B cell (primary cell): Measurements from ENCODE around the gene ARHGAP15. TPM values are rescaled to one million over a fixed set of nuclear protein-coding genes. Genes with fewer than 3 reads are reported as not detected.

Source experiments
- ATAC-seq: fragments of 200-7000 bp; cut with Tn5 transposase; one replicate; pipeline ENCODE4 v1.10.0; 2021; ENCODE audit warnings: low read depth, mild to moderate bottlenecking, moderate number of reproducible peaks, moderate library complexity
- CTCF ChIA-PET: fragments of 350-600 bp; sonication (Branson Sonifier 250); formaldehyde crosslinking; loops from one replicate; lab custom pipeline; 2021; ENCODE audit warnings: antibody characterized with exemption, inconsistent platforms; lab: Charles Lee
- POLR2A ChIA-PET: fragments of 350-600 bp; sonication (Branson Sonifier 250); formaldehyde crosslinking; loops from one replicate; lab custom pipeline; 2021; ENCODE audit warnings: antibody characterized with exemption; lab: Charles Lee
- DNase-seq: peaks from one replicate; pipeline ENCODE4 v3.0.0; 2013
- H2AFZ ChIP-seq: 2 replicates; pipeline ENCODE4 v1.6.1; 2012; ENCODE audit warnings: mild to moderate bottlenecking, low read depth, low read length; ENCODE audit not compliant: insufficient read depth, poor library complexity, severe bottlenecking
- H3K27ac ChIP-seq, 2 donors: 1 replicate in 1 of 2; 2 replicates in 1 of 2; pipeline ENCODE4 v1.5.1; 2012 to 2013; ENCODE audit warnings: low read length in 2 of 2, mild to moderate bottlenecking in 2 of 2, moderate library complexity in 1 of 2
- H3K27me3 ChIP-seq, 4 experiments: fragments of 200-600 bp in 1 of 4; sonication (generic) in 1 of 4; replicated peaks in 1 of 4; 1 replicate in 2 of 4; 2 replicates in 2 of 4; pipeline versions ENCODE4 v1.6.1 to v1.7.0; 2013 to 2016; ENCODE audit warnings: low read length in 3 of 4, mild to moderate bottlenecking in 2 of 4, mixed read lengths in 1 of 4, moderate library complexity in 1 of 4; ENCODE audit not compliant: insufficient read depth in 4 of 4, control insufficient read depth in 3 of 4; ENCODE audit errors: control extremely low read depth in 1 of 4
- H3K36me3 ChIP-seq, 2 experiments: replicated peaks in 1 of 2; 1 replicate in 1 of 2; 2 replicates in 1 of 2; pipeline versions ENCODE4 v1.6.1 to v1.7.1; 2013; ENCODE audit warnings: low read length in 1 of 2; ENCODE audit not compliant: insufficient read depth in 2 of 2, control insufficient read depth in 1 of 2; ENCODE audit errors: control extremely low read depth in 1 of 2, extremely low read depth in 1 of 2
- H3K4me1 ChIP-seq, 2 donors: fragments of 200-600 bp in 1 of 2; sonication (generic) in 1 of 2; 1 replicate in 1 of 2; 2 replicates in 1 of 2; pipeline versions ENCODE4 v1.5.1 to v1.6.1; 2013 to 2017; ENCODE audit warnings: low read length in 2 of 2; ENCODE audit not compliant: control insufficient read depth in 2 of 2, insufficient read depth in 2 of 2
- H3K4me2 ChIP-seq: replicated peaks from 2 replicates; pipeline ENCODE3; 2012; ENCODE audit warnings: mild to moderate bottlenecking, low read depth, low read length; ENCODE audit not compliant: poor library complexity, severe bottlenecking
- H3K4me3 ChIP-seq, 5 experiments: fragments of 200-600 bp in 1 of 5; sonication (generic) in 1 of 5; 1 replicate in 3 of 5; 2 replicates in 2 of 5; pipeline versions ENCODE4 v1.5.1 to v1.7.0; 2011 to 2016; ENCODE audit warnings: low read length in 4 of 5, mild to moderate bottlenecking in 4 of 5, low read depth in 2 of 5, control low read depth in 1 of 5, moderate library complexity in 1 of 5; ENCODE audit not compliant: insufficient read depth in 1 of 5; ENCODE audit errors: control extremely low read depth in 1 of 5, extremely low read depth in 1 of 5
- H3K79me2 ChIP-seq: fragments of 200-600 bp; sonication (generic); one replicate; pipeline ENCODE4 v1.6.0; 2016; ENCODE audit warnings: low read length; ENCODE audit not compliant: control insufficient read depth, insufficient read depth
- H3K9ac ChIP-seq: fragments of 200-600 bp; sonication (generic); 2 replicates; pipeline ENCODE4 v1.6.1; 2017; ENCODE audit warnings: mild to moderate bottlenecking, low read length, moderate library complexity
- H3K9me3 ChIP-seq, 3 donors: one replicate each; pipeline versions ENCODE4 v1.6.1 to v1.7.1; 2013; ENCODE audit warnings: low read length in 2 of 3; ENCODE audit not compliant: control insufficient read depth in 2 of 3, insufficient read depth in 1 of 3; ENCODE audit errors: control extremely low read depth in 1 of 3
- H4K20me1 ChIP-seq: 2 replicates; pipeline ENCODE4 v1.6.0; 2012; ENCODE audit warnings: mild to moderate bottlenecking, low read length; ENCODE audit not compliant: insufficient read depth, control insufficient read depth, poor library complexity, severe bottlenecking
- H3K27ac Mint-ChIP-seq: one replicate; pipeline ENCODE4 v1.8.0; 2021; ENCODE audit warnings: mixed read lengths
- H3K27me3 Mint-ChIP-seq: one replicate; pipeline ENCODE4 v1.8.0; 2021; ENCODE audit warnings: mixed read lengths
- H3K4me1 Mint-ChIP-seq: one replicate; pipeline ENCODE4 v1.8.0; 2021; ENCODE audit warnings: mixed read lengths
- H3K4me3 Mint-ChIP-seq: one replicate; pipeline ENCODE4 v1.8.0; 2021; ENCODE audit warnings: mixed read lengths
- H3K9me3 Mint-ChIP-seq: one replicate; pipeline ENCODE4 v1.8.0; 2022; ENCODE audit warnings: mixed read lengths; ENCODE audit not compliant: insufficient read depth
- CTCF ChIP-seq: fragments of 200-600 bp; IDR thresholded peaks from one replicate; pipeline ENCODE4 v1.8.0; 2022; ENCODE audit warnings: antibody characterized with exemption, mild to moderate bottlenecking
- EZH2 ChIP-seq: IDR thresholded peaks from 2 replicates; pipeline ENCODE4 v1.6.1; 2012; ENCODE audit warnings: borderline replicate concordance, low read depth, mild to moderate bottlenecking, moderate library complexity, low read length; ENCODE audit not compliant: insufficient read depth, poor library complexity, severe bottlenecking
- WGBS: methylation state at CpG from one replicate; pipeline ENCODE4 v1.1.5; 2013; ENCODE audit warnings: missing lambda C conversion rate; ENCODE audit not compliant: insufficient coverage; 5-methylcytosine and 5-hydroxymethylcytosine counted together
- intact Hi-C: fragments of 100-400 bp; cut with micrococcal nuclease; formaldehyde crosslinking; loops from one replicate; pipeline ENCODE4 v1.10.0; 2022
- polyA plus RNA-seq: library from polyadenylated mRNA; depleted of rRNA; stranded (reverse); fragments of >200 nt; gene quantifications from 2 replicates; pipeline ENCODE4 v1.2.3, GENCODE V29; 2012
- total RNA-seq, 2 donors: library from RNA; stranded (reverse); fragments of 120-200 nt in 1 of 2; gene quantifications; 1 replicate in 1 of 2; 2 replicates in 1 of 2; pipeline versions ENCODE4 v1.2.3 to v1.2.4, GENCODE V29; 2013 to 2022

ARHGAP15 gene
- total and polyA plus RNA-seq, 2 donors (not counting 1 experiment from before 2014, with no cell fraction given): 58.6 to 187 TPM

GRCh38 chr2:143503280-143503679 is 374.1 kb downstream of the ARHGAP15 start:
- no peaks in the 10 kb centered on the region for H3K9me3 Mint-ChIP-seq
- no peak overlapping the region for H2AFZ ChIP-seq
- no peak overlapping the region for H3K4me2 ChIP-seq
- H3K9me3 ChIP-seq: no peaks in the 10 kb centered on the region
- H3K27me3 Mint-ChIP-seq: no peaks in the 10 kb centered on the region
- WGBS: no CpG with 5 or more reads among the region's 2 CpGs
- DNase-seq (no peak), ATAC-seq (no peak)
- TF ChIP-seq CTCF (no peak), EZH2 (no peak)
- no peak overlapping the region for H3K27ac ChIP-seq
- H3K27ac Mint-ChIP-seq: no peak overlapping the region
- H3K36me3 ChIP-seq: peaks cover 31 to 33% of the 10 kb centered on the region in 2 experiments
- POLR2A ChIA-PET: no interaction called here
- H3K4me3 ChIP-seq: no peak overlapping the region
- no peak overlapping the region for H3K9ac ChIP-seq
- H3K79me2 ChIP-seq: no peaks in the 10 kb centered on the region
- H3K27me3 ChIP-seq: no peaks in the 10 kb centered on the region
- H3K4me1 ChIP-seq: no peaks in the 10 kb centered on the region
- peaks cover 20% of the 10 kb centered on the region for H3K4me1 Mint-ChIP-seq
- CTCF ChIA-PET: no interaction called here
- H3K4me3 Mint-ChIP-seq: no peak overlapping the region
- intact Hi-C loops: no loop called here
- H4K20me1 ChIP-seq: peaks cover 36% of the 10 kb centered on the region

- peaks cover 35 to 37% of the 10 kb centered on the region in 2 experiments for H3K36me3 ChIP-seq
- Mint-ChIP-seq H3K27me3 (no peaks in the 10 kb centered on the region), H3K9me3 (no peaks in the 10 kb centered on the region), H3K4me1 (peaks cover 14% of the 10 kb centered on the region), H3K4me3 (no peak overlapping the region), H3K27ac (no peak overlapping the region)
- no peak overlapping the region for H3K4me2 ChIP-seq
- no peak overlapping the region for H3K9ac ChIP-seq
- H4K20me1 ChIP-seq: peaks cover 42% of the 10 kb centered on the region
- ChIA-PET CTCF (no interaction called here), POLR2A (no interaction called here)
- no peaks in the 10 kb centered on the region for H3K27me3 ChIP-seq
- H3K79me2 ChIP-seq: no peaks in the 10 kb centered on the region
- TF ChIP-seq CTCF (no peak), EZH2 (no peak)
- WGBS: no CpG with 5 or more reads among the region's 2 CpGs
- intact Hi-C loops: no loop called here
- H2AFZ ChIP-seq: no peak overlapping the region
- H3K9me3 ChIP-seq: no peaks in the 10 kb centered on the region
- DNase-seq: no peak
- no peak overlapping the region for H3K27ac ChIP-seq
- H3K4me1 ChIP-seq: no peaks in the 10 kb centered on the region
- ATAC-seq: no peak
- H3K4me3 ChIP-seq: no peak overlapping the region
Measured at GRCh38 chr2:143504397-143504796, 375.2 kb downstream of the ARHGAP15 start.
